ENCODE results near the gene PRKAB1. TPM values are rescaled to one million over a fixed set of nuclear protein-coding genes. Genes with fewer than 3 reads are reported as not detected.
A peak's percentile ranks its signal among the peaks of the same experiment; 100 is the strongest.
"Not testable (repeated sequence)": the region's sequence is repeated elsewhere in the genome, so short reads cannot be mapped to it uniquely, and the experiment has no call there.

Gene PRKAB1
- total RNA-seq, 4 donors from 2014 or later: 23.3 to 137 (median 37.2) TPM

DNA sequence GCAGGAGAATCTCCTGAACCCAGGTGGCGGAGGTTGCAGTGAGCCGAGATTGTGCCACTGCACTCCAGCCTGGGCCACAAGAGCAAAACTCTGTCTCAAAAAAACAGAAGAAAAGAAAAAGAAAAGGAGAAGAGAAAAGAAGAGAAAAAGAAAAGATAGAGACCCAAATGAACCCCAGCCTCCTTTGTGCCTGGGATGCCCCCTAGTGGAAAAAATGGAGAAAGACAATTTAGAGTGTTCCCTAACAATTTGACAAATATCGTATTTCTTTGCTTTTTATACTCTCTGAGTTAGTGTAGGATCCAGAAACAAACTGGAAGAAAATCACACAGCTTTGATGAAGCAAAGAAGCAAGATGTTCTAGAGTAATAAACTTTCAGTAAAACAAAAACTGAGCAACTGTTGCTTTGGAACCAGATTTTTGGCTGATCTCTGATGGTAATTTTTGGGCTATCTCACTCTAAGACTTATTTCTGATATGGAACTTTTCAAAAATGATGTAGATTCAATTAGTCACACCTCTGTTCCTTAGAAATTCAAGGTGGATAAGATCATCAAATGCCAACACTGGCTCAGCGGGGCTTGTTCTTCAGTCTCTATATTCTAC, 18.6 kb upstream of the PRKAB1 start:
- Histone ChIP-seq H3K27ac (no peak overlapping the region), H3K27me3 (peaks cover 4% of the 10 kb centered on the region), H3K4me1 (no peaks in the 10 kb centered on the region), H3K36me3 (no peaks in the 10 kb centered on the region), H3K9me3 (peaks cover 0 to 23% (median 0%) of the 10 kb centered on the region in 3 donors), H3K4me3 (no peak overlapping the region)
- ATAC-seq: no peak
- TF ChIP-seq, protein P1, sequence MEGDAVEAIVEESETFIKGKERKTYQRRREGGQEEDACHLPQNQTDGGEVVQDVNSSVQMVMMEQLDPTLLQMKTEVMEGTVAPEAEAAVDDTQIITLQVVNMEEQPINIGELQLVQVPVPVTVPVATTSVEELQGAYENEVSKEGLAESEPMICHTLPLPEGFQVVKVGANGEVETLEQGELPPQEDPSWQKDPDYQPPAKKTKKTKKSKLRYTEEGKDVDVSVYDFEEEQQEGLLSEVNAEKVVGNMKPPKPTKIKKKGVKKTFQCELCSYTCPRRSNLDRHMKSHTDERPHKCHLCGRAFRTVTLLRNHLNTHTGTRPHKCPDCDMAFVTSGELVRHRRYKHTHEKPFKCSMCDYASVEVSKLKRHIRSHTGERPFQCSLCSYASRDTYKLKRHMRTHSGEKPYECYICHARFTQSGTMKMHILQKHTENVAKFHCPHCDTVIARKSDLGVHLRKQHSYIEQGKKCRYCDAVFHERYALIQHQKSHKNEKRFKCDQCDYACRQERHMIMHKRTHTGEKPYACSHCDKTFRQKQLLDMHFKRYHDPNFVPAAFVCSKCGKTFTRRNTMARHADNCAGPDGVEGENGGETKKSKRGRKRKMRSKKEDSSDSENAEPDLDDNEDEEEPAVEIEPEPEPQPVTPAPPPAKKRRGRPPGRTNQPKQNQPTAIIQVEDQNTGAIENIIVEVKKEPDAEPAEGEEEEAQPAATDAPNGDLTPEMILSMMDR (IDR thresholded peaks at IDR 0.05): peak in 3 of 4 experiments; percentile 8 to 49 (median 23)
- TF ChIP-seq POLR2AphosphoS5 (IDR thresholded peaks at IDR 0.05): no peak
- 61 to 71% methylated on average over 1 to 4 of the region's 4 CpGs for WGBS, 2 donors (ENCODE audit: low coverage in 1 of 2)

DNA sequence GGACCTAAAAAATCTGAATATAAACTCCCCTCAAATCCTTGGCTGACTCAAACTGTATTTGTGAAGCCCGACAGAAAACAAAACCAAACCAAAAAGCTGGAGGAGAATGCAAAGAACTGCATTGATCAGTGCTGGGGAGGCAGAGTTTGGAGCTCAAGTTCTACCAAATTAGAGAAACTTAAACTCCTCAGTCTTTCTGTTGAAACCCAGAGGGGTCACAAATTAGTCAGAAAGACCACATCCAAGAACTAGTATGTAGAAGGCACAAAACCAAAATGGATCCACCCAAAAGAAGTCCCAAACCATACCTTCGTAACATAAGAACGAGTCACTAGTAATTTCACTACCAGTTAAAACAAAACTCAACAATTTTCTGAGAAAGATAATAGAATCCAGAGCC, 15.3 kb upstream of the PRKAB1 start:
- TF ChIP-seq, protein P1 (IDR thresholded peaks at IDR 0.05): no peak
- TF ChIP-seq POLR2AphosphoS5 (IDR thresholded peaks at IDR 0.05): no peak
- no peak for TF ChIP-seq POLR2A (IDR thresholded peaks at IDR 0.05)
- no peak for TF ChIP-seq EP300 (IDR thresholded peaks at IDR 0.05)
- Histone ChIP-seq H3K4me3 (no peak overlapping the region), H3K27me3 (no peaks in the 10 kb centered on the region), H3K36me3 (no peaks in the 10 kb centered on the region), H3K27ac (no peak overlapping the region), H3K4me1 (no peaks in the 10 kb centered on the region), H3K9me3 (peaks cover 0 to 27% (median 0%) of the 10 kb centered on the region in 3 donors)
- no peak for ATAC-seq
- 60 to 79% methylated on average over 3 of the region's 3 CpGs for WGBS, 2 donors (ENCODE audit: low coverage in 1 of 2)

DNA sequence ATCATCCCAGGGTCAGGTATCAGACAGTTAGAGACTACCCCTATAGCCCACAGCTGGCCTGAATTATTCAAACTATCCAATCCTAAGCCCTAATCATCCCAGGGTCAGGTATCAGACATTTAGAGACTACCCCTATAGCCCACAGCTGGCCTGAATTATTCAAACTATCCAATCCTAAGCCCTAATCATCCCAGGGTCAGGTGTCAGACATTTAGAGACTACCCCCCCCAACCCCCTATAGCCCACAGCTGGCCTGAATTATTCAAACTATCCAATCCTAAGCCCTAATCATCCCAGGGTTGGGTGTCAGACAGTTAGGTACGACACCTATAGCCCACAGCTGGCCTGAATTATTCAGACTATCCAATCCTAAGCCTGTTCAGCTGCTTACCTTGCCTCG, 10.9 kb upstream of the PRKAB1 start:
- 90 to 100% methylated on average over 1 to 2 of the region's 2 CpGs for WGBS, 2 donors (ENCODE audit: low coverage in 1 of 2)

DNA sequence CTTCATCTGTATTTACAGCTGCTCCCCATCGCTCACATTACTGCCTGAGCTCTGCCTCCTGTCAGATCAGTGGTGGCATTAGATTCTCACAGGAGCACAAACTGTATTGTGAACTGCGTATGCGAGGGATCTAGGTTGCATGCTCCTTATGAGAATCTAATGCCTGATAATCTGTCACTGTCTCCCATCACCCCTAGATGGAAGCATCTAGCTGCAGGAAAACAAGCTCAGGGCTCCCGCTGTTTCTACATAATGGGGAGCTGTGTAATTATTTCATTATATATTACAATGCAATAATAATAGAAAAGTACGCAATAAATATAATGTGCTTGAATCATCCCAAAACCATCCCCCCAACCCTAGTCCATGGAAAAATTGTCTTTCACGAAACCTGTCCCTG, 9.8 kb upstream of the PRKAB1 start:
- H3K4me1 ChIP-seq, H3K27ac ChIP-seq, H3K4me3 ChIP-seq, H3K36me3 ChIP-seq, ATAC-seq, H3K27me3 ChIP-seq: not testable (repeated sequence)
- WGBS, 2 donors (ENCODE audit: low coverage in 1 of 2): 76 to 87% methylated on average over 4 to 6 of the region's 6 CpGs
- H3K9me3 ChIP-seq: peaks cover 0 to 15% (median 0%) of the 10 kb centered on the region in 3 donors

More for the DNA sequence above, 10.9 kb upstream of the PRKAB1 start:
- H3K4me3 ChIP-seq, H3K36me3 ChIP-seq, H3K4me1 ChIP-seq, ATAC-seq, H3K27me3 ChIP-seq, H3K27ac ChIP-seq: not testable (repeated sequence)
- peaks cover 0 to 26% (median 0%) of the 10 kb centered on the region in 3 donors for H3K9me3 ChIP-seq

DNA sequence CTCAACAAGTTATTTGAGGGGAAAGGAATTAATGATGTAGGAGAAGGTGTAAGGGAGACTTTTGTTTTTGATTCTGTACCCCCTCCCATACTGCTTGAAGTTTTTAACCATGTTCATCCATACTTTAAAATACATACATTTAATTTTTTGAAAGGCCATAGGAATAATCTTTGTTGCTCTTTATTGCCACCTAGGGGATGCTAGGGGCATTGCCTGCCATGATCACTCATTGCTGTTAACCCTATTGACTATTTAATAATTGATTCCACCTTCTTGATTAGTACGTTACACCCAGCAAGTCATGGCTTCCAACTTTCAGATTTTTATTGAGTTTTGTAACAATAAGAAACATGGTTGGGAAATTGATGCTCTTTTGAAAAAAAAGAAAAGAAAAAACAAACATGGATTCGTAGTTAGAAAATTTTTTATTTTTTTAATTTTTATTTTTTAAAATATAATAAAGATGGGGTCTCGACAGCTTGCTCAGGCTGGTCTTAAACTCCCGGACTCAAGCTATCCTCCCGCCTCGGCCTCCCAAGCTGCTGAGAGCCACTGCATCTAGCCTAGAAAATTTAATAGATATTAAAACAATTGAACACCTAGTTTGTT, 8.5 kb upstream of the PRKAB1 start:
- Histone ChIP-seq H3K27ac (no peak overlapping the region), H3K27me3 (no peaks in the 10 kb centered on the region), H3K36me3 (no peaks in the 10 kb centered on the region), H3K9me3 (peaks cover 0 to 3% (median 0%) of the 10 kb centered on the region in 3 donors), H3K4me1 (no peaks in the 10 kb centered on the region), H3K4me3 (no peak overlapping the region)
- no peak for ATAC-seq
- TF ChIP-seq POLR2A (IDR thresholded peaks at IDR 0.05) (no peak), POLR2AphosphoS5 (IDR thresholded peaks at IDR 0.05) (no peak), EP300 (IDR thresholded peaks at IDR 0.05) (no peak)
- TF ChIP-seq, protein P1 (IDR thresholded peaks at IDR 0.05): peak; percentile 55 to 85 (median 71)
- 25 to 26% methylated on average over 6 of the region's 6 CpGs for WGBS, 2 donors (ENCODE audit: low coverage in 1 of 2)

DNA sequence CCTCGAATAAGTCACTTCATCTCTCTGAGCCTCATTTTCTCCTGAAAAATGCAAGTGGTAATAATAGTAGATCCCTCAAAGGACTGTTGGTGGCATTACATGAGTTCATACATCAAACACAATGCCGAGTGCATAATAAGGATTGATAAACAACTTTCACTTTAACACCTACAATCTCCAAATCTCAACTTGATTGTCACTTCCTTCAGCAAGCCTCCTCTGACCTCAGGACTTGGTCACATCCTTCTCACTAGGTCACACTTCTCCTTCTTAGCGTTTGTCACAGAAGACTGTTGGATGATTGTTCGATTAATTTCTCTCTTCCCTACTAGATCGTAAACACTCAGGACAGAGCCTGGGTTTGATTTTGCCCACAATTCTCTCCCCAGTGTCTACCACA, 7.9 kb upstream of the PRKAB1 start:
- WGBS, 2 donors (ENCODE audit: low coverage in 1 of 2): 63 to 75% methylated on average over 5 of the region's 5 CpGs
- Histone ChIP-seq H3K4me3 (no peak overlapping the region), H3K36me3 (no peaks in the 10 kb centered on the region), H3K9me3 (no peaks in the 10 kb centered on the region), H3K27me3 (no peaks in the 10 kb centered on the region), H3K27ac (no peak overlapping the region), H3K4me1 (no peaks in the 10 kb centered on the region)
- TF ChIP-seq POLR2A (IDR thresholded peaks at IDR 0.05) (no peak), POLR2AphosphoS5 (IDR thresholded peaks at IDR 0.05) (no peak), EP300 (IDR thresholded peaks at IDR 0.05) (no peak)
- TF ChIP-seq, protein P1 (IDR thresholded peaks at IDR 0.05): no peak
- no peak for ATAC-seq

Measured in gastroesophageal sphincter (tissue), 4 donors.